WTC11 (cell line): ENCODE data around the gene KBTBD3. TPM values are rescaled to one million over a fixed set of nuclear protein-coding genes. Genes with fewer than 3 reads are reported as not detected.

Experiments used
- ATAC-seq: fragments of 200-7000 bp; cut with Tn5 transposase; 2 replicates; pipeline ENCODE4 v1.10.0; 2021; ENCODE audit warnings: mild to moderate bottlenecking, moderate library complexity
- CTCF ChIA-PET: fragments of 300-600 bp; sonication (Branson Sonifier 250); formaldehyde crosslinking; loops from one replicate; lab custom pipeline; 2021; ENCODE audit warnings: antibody characterized with exemption; lab: Charles Lee
- POLR2A ChIA-PET: fragments of 350-600 bp; sonication (Branson Sonifier 250); formaldehyde crosslinking; loops from one replicate; lab custom pipeline; 2021; ENCODE audit warnings: antibody characterized with exemption; lab: Charles Lee
- DNase-seq: peaks from one replicate; pipeline ENCODE4 v3.0.0; 2021; ENCODE audit warnings: low spot score
- H3K27ac Mint-ChIP-seq: 2 replicates; pipeline ENCODE4 v1.8.0; 2021; ENCODE audit warnings: mixed read lengths
- H3K27me3 Mint-ChIP-seq: 2 replicates; pipeline ENCODE4 v1.8.0; 2021; ENCODE audit warnings: low read depth, mild to moderate bottlenecking, moderate library complexity, mixed read lengths
- H3K36me3 Mint-ChIP-seq: 2 replicates; pipeline ENCODE4 v1.8.0; 2021; ENCODE audit warnings: mixed read lengths
- H3K4me1 Mint-ChIP-seq: 2 replicates; pipeline ENCODE4 v1.8.0; 2022; ENCODE audit warnings: mixed read lengths
- H3K4me3 Mint-ChIP-seq: 2 replicates; pipeline ENCODE4 v1.8.0; 2021; ENCODE audit warnings: mild to moderate bottlenecking, moderate library complexity, mixed read lengths
- H3K9me3 Mint-ChIP-seq: 2 replicates; pipeline ENCODE4 v1.8.0; 2021; ENCODE audit warnings: mixed read lengths
- AR ChIP-seq: fragments of 250-450 bp; sonication (Bioruptor Pico); IDR thresholded peaks from 2 replicates; pipeline ENCODE4 v1.9.0; 2021; ENCODE audit warnings: mild to moderate bottlenecking
- ATF2 ChIP-seq: sonication (generic); formaldehyde crosslinking; IDR thresholded peaks from 2 replicates; pipeline ENCODE4 v1.8.1; 2022; ENCODE audit warnings: low read depth, missing genetic modification reagents, borderline replicate concordance
- CBFB ChIP-seq: sonication (generic); formaldehyde crosslinking; IDR thresholded peaks from 2 replicates; pipeline ENCODE4 v1.8.1; 2022; ENCODE audit warnings: mild to moderate bottlenecking, low read depth, missing genetic modification reagents
- GABPB1 ChIP-seq: sonication (generic); formaldehyde crosslinking; IDR thresholded peaks from 2 replicates; pipeline ENCODE4 v1.8.1; 2023; ENCODE audit warnings: mild to moderate bottlenecking, missing genetic modification reagents
- JAZF1 ChIP-seq: fragments of 250-450 bp; sonication (Bioruptor Pico); IDR thresholded peaks from 2 replicates; pipeline ENCODE4 v1.9.0; 2021; ENCODE audit warnings: moderate library complexity, mild to moderate bottlenecking, inconsistent platforms
- OVOL2 ChIP-seq: fragments of 250-450 bp; sonication (Bioruptor Pico); IDR thresholded peaks from 2 replicates; pipeline ENCODE4 v1.9.0; 2021; ENCODE audit warnings: mild to moderate bottlenecking, borderline replicate concordance
- PRRX2 ChIP-seq: fragments of 250-450 bp; sonication (Bioruptor Pico); IDR thresholded peaks from 2 replicates; pipeline ENCODE4 v1.8.0; 2021; ENCODE audit warnings: mild to moderate bottlenecking
- RORB ChIP-seq: fragments of 250-450 bp; sonication (Bioruptor Pico); IDR thresholded peaks from 2 replicates; pipeline ENCODE4 v1.9.0; 2021; ENCODE audit warnings: mild to moderate bottlenecking
- SMAD3 ChIP-seq: sonication (generic); formaldehyde crosslinking; IDR thresholded peaks from 2 replicates; pipeline ENCODE4 v1.8.0; 2022; ENCODE audit warnings: missing genetic modification reagents, mild to moderate bottlenecking, borderline replicate concordance
- STAT6 ChIP-seq: sonication (generic); formaldehyde crosslinking; conservative IDR thresholded peaks from 2 replicates; pipeline ENCODE4 v1.8.1; 2023; ENCODE audit warnings: mild to moderate bottlenecking, low read depth, missing genetic modification reagents, moderate library complexity
- TP53 ChIP-seq: sonication (generic); formaldehyde crosslinking; IDR thresholded peaks from 2 replicates; pipeline ENCODE4 v1.8.1; 2023; ENCODE audit warnings: mild to moderate bottlenecking, missing genetic modification reagents
- USF1 ChIP-seq: sonication (generic); formaldehyde crosslinking; IDR thresholded peaks from 2 replicates; pipeline ENCODE4 v1.8.0; 2022; ENCODE audit warnings: mild to moderate bottlenecking, missing genetic modification reagents
- USF2 ChIP-seq: sonication (generic); formaldehyde crosslinking; IDR thresholded peaks from 2 replicates; pipeline ENCODE4 v1.8.1; 2023; ENCODE audit warnings: mild to moderate bottlenecking, missing genetic modification reagents, moderate library complexity
- ZBTB21 ChIP-seq: sonication (generic); formaldehyde crosslinking; IDR thresholded peaks from 2 replicates; pipeline ENCODE4 v1.8.1; 2023; ENCODE audit warnings: mild to moderate bottlenecking, missing genetic modification reagents, borderline replicate concordance
- ZNF121 ChIP-seq: sonication (generic); formaldehyde crosslinking; IDR thresholded peaks from 2 replicates; pipeline ENCODE4 v1.8.0; 2023; ENCODE audit warnings: missing genetic modification reagents
- ZNF416 ChIP-seq: fragments of 250-450 bp; sonication (Bioruptor Pico); IDR thresholded peaks from 2 replicates; pipeline ENCODE4 v1.9.0; 2021; ENCODE audit warnings: mild to moderate bottlenecking, inconsistent platforms
- ZNF512 ChIP-seq: sonication (generic); formaldehyde crosslinking; IDR thresholded peaks from 2 replicates; pipeline ENCODE4 v1.8.1; 2022; ENCODE audit warnings: missing genetic modification reagents, borderline replicate concordance
- ZNF532 ChIP-seq: fragments of 250-450 bp; sonication (Bioruptor Pico); IDR thresholded peaks from 2 replicates; pipeline ENCODE4 v1.9.0; 2021; ENCODE audit warnings: mild to moderate bottlenecking, borderline replicate concordance
- total RNA-seq: library from RNA; stranded (reverse); gene quantifications from 3 replicates; pipeline ENCODE4 v1.2.3, GENCODE V29; 2021

KBTBD3 gene
- total RNA-seq, 1 experiment from 2014 or later: 4.1 TPM

GRCh38 chr11:106061954-106062949 is 14.9 kb downstream of the KBTBD3 start (continued):
- TF ChIP-seq STAT6 (CRISPR knock-in tag) (no peak), OVOL2 (CRISPR knock-in tag) (no peak), ZNF512 (CRISPR knock-in tag) (no peak)

- H3K27ac Mint-ChIP-seq: 0 out of 2 replicates have a peak overlapping the region, but pooled peaks have one; percentile 43
- no peaks in the 10 kb centered on the region for H3K27me3 Mint-ChIP-seq
- peaks cover 13% of the 10 kb centered on the region for H3K4me1 Mint-ChIP-seq
- CTCF ChIA-PET: interaction anchor here (1.1 kb wide), 1 partner anchor 16 kb away, joined by 3 read pairs; the partner anchor contains the start of genes AASDHPPT and KBTBD3
- DNase-seq (no peak), ATAC-seq (peak; percentile 91)
- no peaks in the 10 kb centered on the region for H3K9me3 Mint-ChIP-seq
- no peak overlapping the region for H3K4me3 Mint-ChIP-seq
- peaks cover 5% of the 10 kb centered on the region for H3K36me3 Mint-ChIP-seq
- POLR2A ChIA-PET: no interaction called here
- TF ChIP-seq USF1 (CRISPR knock-in tag): no peak
- TF ChIP-seq USF2 (CRISPR knock-in tag): no peak
- no peak for TF ChIP-seq AR
- TF ChIP-seq PRRX2 (CRISPR knock-in tag): no peak
- no peak for TF ChIP-seq SMAD3
- no peak for TF ChIP-seq ZBTB21 (CRISPR knock-in tag)
- TF ChIP-seq RORB (CRISPR knock-in tag): no peak
- TF ChIP-seq GABPB1 (CRISPR knock-in tag): no peak
- TF ChIP-seq ZNF532 (CRISPR knock-in tag): no peak
- no peak for TF ChIP-seq TP53 (CRISPR knock-in tag)
- no peak for TF ChIP-seq JAZF1 (CRISPR knock-in tag)
- TF ChIP-seq ZNF416 (CRISPR knock-in tag): no peak
- TF ChIP-seq CBFB (CRISPR knock-in tag): no peak
- TF ChIP-seq ATF2 (CRISPR knock-in tag): no peak
- no peak for TF ChIP-seq ZNF121 (CRISPR knock-in tag)
Measured at GRCh38 chr11:106061249-106061784, 15.8 kb downstream of the KBTBD3 start.
